Measurements from ENCODE around the gene FAM53C.

GRCh38 chr5:138315751-138316278 is 22.3 kb upstream of the FAM53C start:
- TF ChIP-seq EZH2 (IDR thresholded peaks at IDR 0.05; ENCODE audit: insufficient read depth, poor library complexity, severe bottlenecking), result no peak
- no peak for TF ChIP-seq EZH2phosphoT487 (IDR thresholded peaks at IDR 0.05; ENCODE audit: insufficient read depth, low read depth)

Data from GM23248 (cell line).